Astrocyte (in vitro differentiated cells and primary cell): ENCODE results near the gene DENND2A.

Source experiments
- CTCF ChIP-seq: IDR thresholded peaks from 2 replicates; pipeline ENCODE4 v1.5.1; 2011; ENCODE audit warnings: low read depth, mild to moderate bottlenecking, inconsistent platforms, low read length, moderate library complexity; ENCODE audit not compliant: insufficient read depth
- EZH2 ChIP-seq: IDR thresholded peaks from 2 replicates; pipeline ENCODE4 v1.6.1; 2012; ENCODE audit warnings: mild to moderate bottlenecking, low read length, inconsistent platforms; ENCODE audit not compliant: insufficient read depth

- no peak for TF ChIP-seq CTCF
- no peak for TF ChIP-seq EZH2
These were observed 89.0 kb downstream of the DENND2A start for GRCh38 chr7:140551355-140552239.
